SK-N-SH treated with all-trans-retinoic acid at 6 μM for 48 hours (cell line): ENCODE results near the gene FAM72B.
"Not testable (repeated sequence)": the region's sequence is repeated elsewhere in the genome, so short reads cannot be mapped to it uniquely, and the experiment has no call there.

Experiments
- ATAC-seq: fragments of 200-7000 bp; cut with Tn5 transposase; 3 replicates; pipeline ENCODE4 v1.9.1; 2020; ENCODE audit warnings: mild to moderate bottlenecking, moderate library complexity

FAM72B gene

DNA sequence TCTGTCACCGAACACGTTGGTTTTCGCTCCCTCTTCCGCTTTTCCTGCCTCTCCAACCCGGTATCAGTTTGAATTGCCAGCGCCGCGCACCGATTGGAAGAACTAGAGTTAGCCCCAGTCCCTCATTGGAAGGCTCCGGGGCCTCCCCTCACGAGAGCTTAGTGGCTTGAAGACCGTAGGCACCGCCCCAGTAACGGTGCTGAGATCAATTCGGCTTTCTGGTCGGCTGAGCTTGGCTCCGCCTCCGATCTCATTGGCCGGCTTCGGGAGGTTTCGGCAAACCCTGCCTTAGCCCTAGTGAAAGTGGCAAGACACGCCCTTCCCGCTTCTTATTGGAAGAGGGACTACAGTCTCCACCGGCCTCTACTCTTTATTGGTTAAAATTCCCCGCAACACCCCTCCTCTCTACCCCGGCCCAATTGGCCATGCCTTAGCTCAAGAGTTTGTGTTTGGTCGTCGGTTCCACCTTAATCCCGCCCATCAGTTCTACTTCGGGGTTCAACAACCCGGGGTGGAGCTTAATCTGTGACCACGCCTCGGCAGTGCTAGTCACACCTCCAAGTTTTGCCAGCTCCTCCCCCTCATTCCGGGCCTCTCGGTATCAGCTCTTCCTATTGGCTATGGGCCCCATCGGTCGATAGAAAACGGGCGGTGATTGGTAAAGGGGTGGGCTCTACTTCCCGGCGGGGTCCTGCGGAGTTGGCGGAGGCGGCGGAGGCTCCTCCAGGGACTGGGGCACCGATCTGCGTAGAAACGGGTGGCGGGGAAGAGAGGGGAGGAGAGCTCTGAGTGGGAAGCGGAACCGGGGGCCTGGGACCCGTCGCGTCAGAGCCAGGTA is at the start of gene FAM72B, which contains the start of gene SRGAP2C:
Gene FAM72B, minus strand, starts transcription at position 51 of the 838 bp plus-strand sequence. CDS start 851 bp downstream, outside the sequence.
Gene SRGAP2C, plus strand, starts transcription at position 686 of the 838 bp plus-strand sequence. CDS start 2,472 bp downstream, outside the sequence.
- peak; percentile 88 for ATAC-seq

DNA sequence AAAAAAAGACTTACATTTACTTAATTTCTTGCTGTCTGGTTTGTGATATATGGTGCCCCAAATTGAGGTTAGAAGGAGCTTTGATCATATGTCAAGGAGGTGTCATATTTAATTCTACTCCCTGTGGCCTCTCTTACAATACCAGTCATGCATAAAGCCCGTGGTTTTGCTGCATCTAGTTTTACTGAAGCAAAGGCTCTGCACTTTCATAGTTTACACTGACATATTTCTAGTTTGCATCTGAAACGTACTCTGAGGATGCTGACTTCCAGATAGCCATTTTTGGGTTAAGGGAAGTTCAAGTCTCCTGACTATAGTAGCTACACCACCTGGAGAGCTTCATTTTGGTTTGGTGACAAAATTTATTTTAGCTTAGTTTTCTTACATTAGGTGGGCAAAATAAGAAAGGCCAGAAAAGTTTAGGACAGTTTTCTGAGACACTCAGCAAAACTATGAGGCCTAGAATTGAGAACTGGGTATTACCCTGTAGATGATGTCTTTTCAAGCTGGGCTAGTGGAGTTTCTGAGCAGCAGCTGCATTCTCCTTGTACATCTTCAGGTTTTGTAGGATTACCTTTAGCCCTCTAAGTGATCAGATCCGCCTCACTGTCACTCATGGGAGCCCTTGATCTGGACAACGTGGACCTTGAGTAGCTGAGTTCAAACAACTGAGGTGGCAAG is 48.4 kb upstream of the FAM72B start:
- ATAC-seq = peak; percentile 59

- not testable (repeated sequence) for ATAC-seq
Observed at GRCh38 chr1:121230636-121231035, 46.5 kb upstream of the FAM72B start.

DNA sequence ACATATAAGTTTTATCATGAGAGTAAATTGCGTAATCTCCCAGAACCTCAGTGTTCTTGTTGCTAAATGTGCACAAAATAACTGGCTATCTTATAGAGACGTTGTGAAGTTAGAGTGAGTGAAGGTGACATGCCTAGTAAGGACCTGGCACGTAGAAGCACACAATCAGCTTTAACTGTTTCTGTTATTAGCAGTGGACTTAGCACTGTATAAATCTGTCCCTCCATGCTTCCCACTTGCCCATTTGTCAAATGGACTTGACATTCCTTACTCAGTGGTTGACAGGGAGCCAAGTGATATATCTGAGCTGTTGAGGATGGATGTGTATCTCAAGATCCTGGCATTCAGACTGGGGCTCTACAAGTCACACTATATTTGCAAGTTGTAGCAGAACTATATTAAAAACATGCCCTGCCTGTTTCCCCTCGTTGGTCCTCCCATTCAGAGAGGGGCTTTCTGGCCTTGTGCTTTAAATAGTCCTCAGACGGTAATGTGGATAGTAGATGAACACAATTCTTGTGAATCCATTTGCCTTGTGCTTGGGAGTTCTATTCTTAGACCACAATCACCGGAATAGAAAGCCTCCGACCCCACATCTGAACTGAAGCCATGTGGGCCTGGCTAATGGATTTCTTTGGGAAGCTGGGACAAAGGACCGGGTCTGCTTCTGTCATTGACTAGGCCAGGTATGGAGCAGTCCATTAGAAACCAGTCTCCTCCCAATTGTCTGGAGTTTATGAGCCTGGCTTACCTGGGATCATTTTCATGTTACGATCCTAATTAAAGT is 43.6 kb upstream of the FAM72B start:
- peak; percentile 44 for ATAC-seq

DNA sequence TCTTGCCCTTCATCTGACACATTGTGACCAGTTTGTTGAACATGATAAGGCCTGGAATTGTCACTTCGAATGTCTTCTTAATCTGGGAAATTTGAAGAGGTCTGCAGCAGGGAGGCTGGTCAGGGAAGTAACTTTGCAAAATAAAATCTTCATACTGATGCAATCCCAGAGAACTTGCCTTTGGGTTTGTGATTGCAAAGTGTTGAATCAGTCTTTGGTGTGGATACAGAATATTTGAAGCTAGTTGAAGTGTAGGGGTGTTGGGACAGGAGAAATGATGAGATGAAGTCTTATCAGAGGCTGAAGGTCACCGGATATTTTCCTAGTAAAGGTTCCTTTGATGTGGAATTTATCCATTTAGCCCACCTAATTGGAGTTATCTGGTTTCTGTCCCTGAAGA is 42.8 kb upstream of the FAM72B start:
- 0 out of 3 replicates have a peak, but pooled peaks have one; percentile 15 for ATAC-seq

- ATAC-seq = not testable (repeated sequence)
Observed at GRCh38 chr1:121226295-121226904, 42.3 kb upstream of the FAM72B start.

- peak; percentile 46; the same call in 2 of the 3 replicates for ATAC-seq
Observed at GRCh38 chr1:121224714-121225113, 40.6 kb upstream of the FAM72B start.

- not testable (repeated sequence) for ATAC-seq
Observed at GRCh38 chr1:121221770-121222169, 37.6 kb upstream of the FAM72B start.

GRCh38 chr1:121216676-121217075 is 32.5 kb upstream of the FAM72B start:
- not testable (repeated sequence) for ATAC-seq

GRCh38 chr1:121215699-121216417 is 31.7 kb upstream of the FAM72B start:
- ATAC-seq = peak; percentile 90

DNA sequence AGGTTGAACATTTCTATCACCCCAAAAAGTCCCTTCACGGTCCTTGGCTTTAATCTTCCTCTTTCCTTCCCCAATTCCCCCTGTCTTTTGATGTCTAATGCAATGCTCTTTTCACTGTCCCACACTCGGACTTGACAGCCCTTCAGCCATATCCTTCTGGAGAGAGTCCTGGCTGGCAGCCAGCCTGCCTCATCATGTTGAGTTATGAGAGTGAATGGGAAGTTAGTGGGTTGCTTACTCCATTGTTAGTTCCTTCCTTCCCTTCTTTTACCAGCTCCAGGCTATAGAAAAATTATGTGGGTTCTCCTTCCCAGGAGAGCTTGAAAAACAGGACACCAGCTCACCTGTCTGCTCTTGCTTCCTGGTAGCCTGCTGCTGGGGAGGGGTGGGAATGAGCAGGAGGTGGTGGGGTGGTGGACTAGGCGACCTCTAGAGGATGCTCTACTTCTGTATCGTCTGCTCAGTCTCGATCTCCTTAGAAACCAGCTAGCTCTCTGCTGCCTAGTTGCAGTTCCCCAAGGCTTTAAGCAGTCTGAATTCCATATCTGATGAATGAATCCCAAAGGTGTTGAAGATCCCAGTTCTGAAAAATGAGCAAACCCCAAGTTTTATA is 30.5 kb upstream of the FAM72B start:
- peak; percentile 67 for ATAC-seq

DNA sequence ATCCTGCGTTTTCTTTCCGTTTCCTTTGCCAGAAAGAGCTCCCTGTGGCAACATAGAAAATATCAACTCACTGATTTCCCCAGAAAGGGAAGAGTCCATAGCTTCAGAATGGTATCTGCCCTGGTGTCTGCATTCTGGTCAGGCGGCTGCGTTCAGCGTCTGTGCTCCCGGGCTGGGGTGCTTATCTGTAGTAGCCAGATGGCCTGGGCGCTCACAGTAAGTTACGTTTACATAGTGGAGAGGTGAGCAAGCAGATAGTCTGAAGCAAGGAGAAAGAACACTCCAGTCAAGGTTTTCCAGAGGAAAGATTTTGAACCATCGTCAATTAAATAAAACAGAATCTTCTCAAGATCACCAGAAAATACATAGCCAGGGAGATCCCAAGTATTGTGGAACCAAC is 29.4 kb upstream of the FAM72B start:
- ATAC-seq = not testable (repeated sequence)

DNA sequence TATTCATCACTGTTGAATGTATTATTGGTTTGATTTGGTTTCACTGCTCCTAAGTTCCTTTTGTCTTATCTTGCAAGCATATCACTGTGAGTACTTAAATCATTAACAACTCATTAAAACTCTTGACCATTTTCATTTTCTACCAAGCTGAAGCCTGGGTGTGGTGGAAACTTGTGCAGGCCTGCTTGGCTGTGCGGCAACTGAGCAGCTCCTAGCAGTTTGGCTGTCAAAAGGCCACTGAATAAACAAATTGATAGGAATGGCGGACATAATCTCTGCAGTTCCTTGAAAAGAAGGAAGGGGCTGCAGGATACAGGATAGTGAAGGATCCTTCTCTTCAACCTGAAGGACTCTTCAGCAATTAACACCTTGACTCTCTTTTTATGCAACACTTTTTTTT is 26.6 kb upstream of the FAM72B start:
- not testable (repeated sequence) for ATAC-seq

GRCh38 chr1:121208375-121208774 is 24.2 kb upstream of the FAM72B start:
- not testable (repeated sequence) for ATAC-seq

GRCh38 chr1:121207328-121207727 is 23.2 kb upstream of the FAM72B start:
- ATAC-seq = not testable (repeated sequence)

- not testable (repeated sequence) for ATAC-seq
Observed at GRCh38 chr1:121205786-121206711, 21.9 kb upstream of the FAM72B start.

DNA sequence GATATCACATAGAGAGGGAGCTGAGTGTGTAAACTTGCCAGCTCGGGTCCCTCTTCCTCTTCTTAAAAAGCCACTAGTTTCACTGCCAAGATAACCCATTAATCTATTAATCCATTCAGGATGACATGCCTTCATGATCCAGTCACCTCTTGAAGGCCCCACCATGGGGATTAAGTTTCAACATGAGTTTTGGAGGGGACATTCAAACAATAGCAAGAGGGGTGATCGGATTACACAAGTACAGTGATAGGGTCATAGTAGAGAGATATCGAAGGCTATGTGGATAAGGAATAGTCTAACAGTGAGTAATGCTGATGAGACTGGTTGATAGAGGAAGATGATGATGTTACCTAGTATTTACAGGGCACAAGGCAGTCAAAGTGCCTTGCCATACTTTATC is 18.8 kb upstream of the FAM72B start:
- ATAC-seq = peak; percentile 11; the same call in 1 of the 3 replicates
